Measurements from ENCODE around the gene SEMA3C.
A peak's percentile ranks its signal among the peaks of the same experiment; 100 is the strongest.

The SEMA3C gene

GRCh38 chr7:80699045-80699638, 219.7 kb downstream of the SEMA3C start:
- H3K27ac ChIP-seq (ENCODE audit: low read length), result no peak overlapping the region
- H3K4me1 ChIP-seq (ENCODE audit: insufficient read depth, low read length), result no peaks in the 10 kb centered on the region
- no peaks in the 10 kb centered on the region for H4K20me1 ChIP-seq (ENCODE audit: insufficient read depth, low read length)
- H3K36me3 ChIP-seq (ENCODE audit: insufficient read depth, low read length), result no peaks in the 10 kb centered on the region
- TF ChIP-seq EZH2 (IDR thresholded peaks at IDR 0.05; ENCODE audit: borderline replicate concordance, low read depth, low read length, severe bottlenecking) (no peak), CTCF (IDR thresholded peaks at IDR 0.05; ENCODE audit: borderline replicate concordance, extremely low read depth, low read length, poor library complexity, severe bottlenecking) (peak; percentile 72)
- H3K79me2 ChIP-seq (ENCODE audit: insufficient read depth, low read length), result no peaks in the 10 kb centered on the region
- no peak overlapping the region for H3K9ac ChIP-seq (ENCODE audit: low read depth, low read length)
- H3K4me2 ChIP-seq (ENCODE audit: insufficient read depth, low read length), result no peak overlapping the region
- no peak overlapping the region for H2AFZ ChIP-seq (ENCODE audit: low read depth, low read length)
- H3K27me3 ChIP-seq (ENCODE audit: insufficient read depth, low read length, poor library complexity), result no peaks in the 10 kb centered on the region
- H3K4me3 ChIP-seq (ENCODE audit: low read depth in 1 of 2, low read length in 2 of 2), result no peak overlapping the region
- DNase-seq, result no peak
- H3K9me3 ChIP-seq (ENCODE audit: insufficient read depth, low read length, severe bottlenecking), result no peaks in the 10 kb centered on the region
- ATAC-seq (ENCODE audit: insufficient read depth, low read depth), result peak; percentile 72
